Activated CD4-positive, alpha-beta T cell treated with anti-CD3 and anti-CD28 coated beads, Interleukin-2, Interleukin-6, amounts not matched to agents 100 ng/mL and 50 ng/mL, durations not matched to agents 16 hours and 8 hours (primary cell): Measurements from ENCODE around the gene MYO16.
"Not testable (repeated sequence)": the region's sequence is repeated elsewhere in the genome, so short reads cannot be mapped to it uniquely, and the experiment has no call there.

Experiments used
- DNase-seq: peaks from one replicate; pipeline ENCODE4 v3.0.0-alpha.2; 2020

MYO16 gene

GRCh38 chr13:109211616-109212015 is 582.2 kb downstream of the MYO16 start:
- no peak for DNase-seq

DNA sequence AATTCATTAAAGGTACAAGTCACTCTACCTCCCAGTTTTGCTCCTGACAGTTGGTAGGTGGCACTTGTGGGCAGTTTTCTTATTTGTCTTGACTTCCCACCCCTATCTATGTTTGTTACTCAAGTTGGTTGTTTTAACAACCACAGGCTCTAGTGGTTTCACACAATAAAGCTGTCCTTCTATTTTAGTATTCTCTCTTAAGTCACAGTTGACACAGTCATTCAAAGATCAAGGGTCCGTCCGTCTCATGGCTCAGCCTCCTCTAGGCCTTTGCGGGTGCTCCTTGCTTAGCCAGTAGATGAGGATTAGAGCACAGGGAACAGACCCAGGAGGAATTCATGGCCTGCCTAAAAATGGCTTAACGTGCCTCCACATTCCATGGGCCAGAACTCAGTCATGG is 583.2 kb downstream of the MYO16 start:
- no peak for DNase-seq

GRCh38 chr13:109213714-109214113 is 584.3 kb downstream of the MYO16 start:
- DNase-seq: no peak

GRCh38 chr13:109214393-109214792 is 585.0 kb downstream of the MYO16 start:
- no peak for DNase-seq

GRCh38 chr13:109215377-109215776 is 586.0 kb downstream of the MYO16 start:
- DNase-seq: no peak

DNA sequence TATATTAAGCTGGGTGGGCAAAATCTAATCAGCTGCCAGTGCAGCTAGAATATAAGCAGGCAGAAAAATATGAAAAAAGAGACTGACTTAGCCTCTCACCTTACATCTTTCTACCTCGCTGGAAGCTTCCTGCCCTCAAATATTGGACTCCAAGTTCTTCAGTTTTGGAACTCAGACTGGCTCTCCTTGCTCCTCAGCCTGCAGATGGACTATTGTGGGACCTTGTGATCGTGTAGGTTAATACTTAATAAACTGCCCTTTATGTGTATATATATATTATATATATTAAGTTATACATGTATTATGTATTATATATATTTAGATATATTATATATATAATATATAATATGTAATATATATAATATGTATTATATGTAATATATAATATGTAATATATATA is 588.1 kb downstream of the MYO16 start:
- not testable (repeated sequence) for DNase-seq

DNA sequence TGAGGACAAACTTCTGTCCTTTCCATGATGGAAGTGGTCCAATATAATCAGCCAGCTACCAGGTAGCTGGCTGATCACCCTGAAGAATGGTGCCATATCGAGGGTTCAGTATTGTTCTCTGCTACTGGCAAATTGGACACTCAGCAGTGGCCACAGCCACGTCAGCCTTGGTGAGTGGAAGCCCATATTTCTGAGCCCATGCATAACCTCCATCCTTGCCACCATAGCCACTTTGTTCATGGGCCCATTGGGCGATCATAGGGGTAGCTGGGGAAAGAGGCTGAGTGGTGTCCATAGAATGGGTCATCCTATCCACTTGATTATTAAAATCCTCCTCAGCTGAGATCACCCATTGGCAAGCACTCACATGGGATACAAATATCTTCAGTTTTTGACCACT is 591.2 kb downstream of the MYO16 start:
- no peak for DNase-seq

DNA sequence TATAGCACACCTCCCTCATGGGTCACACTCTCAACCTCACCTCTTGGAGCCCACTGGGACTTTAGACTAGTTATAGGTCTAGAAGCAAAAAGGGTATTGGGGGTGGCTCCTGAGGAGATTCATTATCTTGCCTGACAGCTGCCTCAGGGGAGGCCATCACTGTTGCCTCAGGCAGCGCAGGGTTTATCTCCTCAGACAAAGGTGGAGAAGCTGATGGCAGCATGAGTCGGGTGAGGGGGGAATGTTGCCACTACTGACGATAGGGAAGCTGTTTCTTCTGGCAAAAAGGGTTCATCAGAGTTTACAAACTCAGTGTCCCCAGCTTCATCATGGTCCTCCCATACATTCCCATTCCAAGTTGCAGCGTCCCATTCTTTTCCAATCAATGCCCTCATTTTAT is 594.6 kb downstream of the MYO16 start:
- DNase-seq: no peak

DNA sequence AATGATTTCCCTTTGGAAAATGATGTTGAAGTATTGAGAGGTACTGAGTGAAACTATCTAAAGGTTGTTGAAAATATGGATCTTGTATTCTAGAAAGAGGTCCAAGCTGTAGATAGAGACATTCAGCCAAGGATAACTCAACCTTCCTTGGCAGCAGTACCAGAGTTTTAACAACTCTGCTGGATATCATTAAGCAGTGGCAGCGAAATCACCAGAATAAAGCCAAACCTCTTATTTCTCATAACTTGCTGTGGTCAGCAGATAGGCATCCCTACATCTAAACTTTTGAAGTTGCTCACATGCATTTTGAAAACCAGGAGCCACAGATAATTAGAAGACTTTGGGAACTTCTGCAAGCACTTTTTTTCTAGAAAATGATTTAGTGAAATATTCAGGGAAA is 597.2 kb downstream of the MYO16 start:
- DNase-seq: no peak

GRCh38 chr13:109227344-109227940 is 598.0 kb downstream of the MYO16 start:
- no peak for DNase-seq

DNA sequence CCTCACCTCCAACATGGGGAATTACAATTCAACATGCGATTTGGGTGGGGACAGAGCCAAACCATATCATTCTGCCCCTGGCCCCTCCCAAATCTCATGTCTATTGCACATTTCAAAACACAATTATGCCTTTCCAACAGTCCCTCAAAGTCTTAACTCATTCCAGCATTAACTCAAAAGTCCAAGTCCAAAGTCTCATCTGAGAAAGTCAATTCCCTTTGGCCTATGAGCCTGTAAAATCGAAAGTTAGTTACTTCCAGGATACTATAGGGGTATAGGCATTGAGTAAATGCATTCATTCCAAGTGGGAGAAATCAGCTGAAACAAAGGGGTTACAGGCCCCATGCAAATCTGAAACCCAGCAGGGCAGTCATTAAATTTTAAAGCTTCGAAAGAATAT is 598.8 kb downstream of the MYO16 start:
- DNase-seq: no peak

GRCh38 chr13:109231888-109232287 is 602.5 kb downstream of the MYO16 start:
- no peak for DNase-seq

GRCh38 chr13:109233293-109233692 is 603.9 kb downstream of the MYO16 start:
- DNase-seq: no peak

GRCh38 chr13:109235901-109236300 is 606.5 kb downstream of the MYO16 start:
- DNase-seq: no peak

DNA sequence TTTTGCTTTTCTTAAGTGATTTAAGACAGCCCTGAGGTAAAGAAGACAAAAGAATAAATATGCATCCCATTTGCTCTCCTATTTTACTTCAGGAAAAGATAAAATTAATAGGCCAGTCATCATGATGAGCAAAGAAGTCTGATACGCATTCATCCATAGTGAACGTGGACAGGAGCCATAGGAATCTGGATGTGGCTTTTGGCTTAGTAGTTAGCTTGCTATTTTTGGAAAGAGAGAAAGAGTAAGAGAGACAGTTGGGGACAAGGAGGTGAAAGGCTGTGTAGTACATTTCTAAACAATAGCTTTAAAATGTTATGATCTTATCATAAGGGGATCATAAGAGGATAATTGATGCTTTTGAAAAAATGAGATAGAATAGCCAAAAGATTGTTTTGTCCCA is 611.7 kb downstream of the MYO16 start:
- DNase-seq: no peak

GRCh38 chr13:109243311-109243951 is 614.0 kb downstream of the MYO16 start:
- no peak for DNase-seq

DNA sequence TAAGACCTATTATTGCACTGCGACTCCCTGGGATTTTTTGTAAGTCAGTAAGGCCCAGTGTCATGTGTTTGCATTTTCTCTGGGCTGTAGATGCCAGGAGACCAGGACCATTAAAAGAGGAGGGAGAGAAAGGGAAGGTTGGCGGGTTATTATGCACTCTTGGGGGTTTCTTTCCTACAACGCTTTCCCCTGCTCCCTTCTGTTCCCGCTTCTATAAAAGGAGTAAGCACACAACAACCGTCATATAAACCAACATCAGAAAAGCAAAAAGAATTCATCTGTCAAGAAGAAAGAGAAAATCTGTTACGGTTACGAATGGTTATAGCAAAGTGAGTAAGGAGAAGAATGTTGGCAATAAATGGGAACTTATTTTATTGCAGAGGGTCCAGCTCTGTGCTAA is 615.2 kb downstream of the MYO16 start:
- no peak for DNase-seq

DNA sequence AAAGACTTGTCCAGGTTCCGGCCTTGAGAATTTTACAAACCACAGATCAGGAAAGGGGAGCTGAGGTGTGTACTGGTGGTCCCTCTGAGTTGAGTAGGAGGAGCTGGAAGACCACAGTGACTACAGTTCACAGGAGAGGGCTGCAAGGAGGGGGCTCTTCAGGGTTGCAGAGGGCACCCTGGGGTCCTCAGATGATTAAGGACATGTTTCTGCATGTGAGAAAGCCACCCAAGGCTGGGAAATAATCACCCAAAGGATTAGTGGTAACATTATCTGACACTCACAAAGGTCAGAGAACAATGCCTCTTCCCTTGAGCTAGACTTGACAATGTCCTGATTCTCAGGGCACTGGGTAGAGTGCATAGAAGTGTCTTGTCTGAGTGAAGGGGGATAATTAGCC is 616.6 kb downstream of the MYO16 start:
- no peak for DNase-seq

GRCh38 chr13:109249780-109250528 is 620.5 kb downstream of the MYO16 start:
- DNase-seq: no peak

- DNase-seq: no peak
Observed at GRCh38 chr13:109251956-109252355, 622.5 kb downstream of the MYO16 start.

DNA sequence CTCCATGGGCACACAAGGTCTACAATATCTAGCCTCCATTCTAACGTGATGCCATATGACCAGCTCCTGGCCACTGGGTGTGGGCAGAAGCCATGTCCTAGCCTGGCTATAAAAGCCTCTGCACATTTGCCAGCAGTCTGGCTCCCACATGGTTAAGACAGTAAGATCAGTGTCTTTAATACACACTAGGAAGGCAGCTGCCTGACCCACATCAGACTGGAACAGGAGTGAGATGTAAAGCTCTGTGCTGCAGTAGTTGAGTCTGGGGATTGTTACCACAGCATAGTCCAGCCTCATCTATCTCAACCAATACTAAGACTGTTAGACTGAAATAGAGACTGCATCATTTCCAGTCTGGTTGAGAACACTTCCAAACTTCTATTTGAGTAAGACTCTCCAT is 623.9 kb downstream of the MYO16 start:
- no peak for DNase-seq

DNA sequence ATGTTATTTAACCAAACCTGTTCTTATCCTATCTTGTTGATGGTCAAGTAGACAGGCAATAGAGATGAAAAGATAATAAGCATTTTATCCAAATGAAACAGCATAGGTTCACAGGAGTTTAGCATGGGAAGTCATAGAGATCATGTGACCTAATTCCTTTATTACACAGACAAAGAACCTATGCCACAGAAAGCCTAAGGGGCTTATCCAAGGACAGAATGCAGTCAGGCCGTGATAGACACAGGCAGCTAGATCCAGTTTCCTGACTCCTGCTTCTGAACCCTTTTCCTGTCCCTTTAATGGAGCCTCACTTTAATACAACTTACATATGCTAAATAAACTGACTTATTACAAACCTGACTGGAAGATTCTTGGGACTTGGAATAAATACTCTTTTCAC is 624.9 kb downstream of the MYO16 start:
- no peak for DNase-seq

- no peak for DNase-seq
Observed at GRCh38 chr13:109255141-109255856, 625.9 kb downstream of the MYO16 start.
